Medulla oblongata (tissue), 1 donor: Measurements from ENCODE around the gene CLIP2.
"Not testable (repeated sequence)": the region's sequence is repeated elsewhere in the genome, so short reads cannot be mapped to it uniquely, and the experiment has no call there.

Source experiments
- DNase-seq: peaks from one replicate; pipeline ENCODE4 v3.0.0-alpha.2; 2015; ENCODE audit errors: extremely low spot score

Gene CLIP2

GRCh38 chr7:74371381-74372341 is 82.5 kb downstream of the CLIP2 start:
- peak; percentile 95 for DNase-seq

DNA sequence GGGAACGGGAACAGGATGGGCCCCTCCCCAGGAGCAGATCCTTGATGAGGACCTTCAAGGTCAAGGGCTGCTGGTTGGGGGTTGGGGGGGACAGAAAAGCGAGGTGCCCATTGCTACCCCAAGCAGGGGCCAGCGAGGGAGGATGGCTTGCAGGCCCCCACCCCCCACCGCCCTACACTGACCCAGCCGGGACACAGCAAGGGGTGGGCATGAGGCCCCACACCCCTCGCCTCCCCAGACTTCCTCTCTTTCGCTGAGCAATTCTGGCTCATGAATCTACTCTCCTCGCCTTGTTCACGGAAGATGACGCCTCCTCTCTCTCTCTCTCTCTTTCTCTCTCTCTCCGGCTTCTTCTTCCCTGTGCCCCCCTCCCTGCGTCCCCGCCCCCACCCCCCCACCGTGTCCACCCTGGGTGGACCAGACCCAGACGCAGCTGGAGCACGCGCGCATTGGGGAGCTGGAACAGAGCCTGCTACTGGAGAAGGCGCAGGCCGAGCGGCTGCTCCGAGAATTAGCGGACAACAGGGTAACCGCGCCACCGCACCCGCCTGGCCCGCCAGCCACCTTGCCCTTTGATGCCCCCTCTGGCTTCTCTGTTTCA is 83.4 kb downstream of the CLIP2 start:
- peak; percentile 69 for DNase-seq

GRCh38 chr7:74373536-74373935 is 84.3 kb downstream of the CLIP2 start:
- no peak for DNase-seq

- no peak for DNase-seq
Observed at GRCh38 chr7:74375726-74376220, 86.6 kb downstream of the CLIP2 start.

DNA sequence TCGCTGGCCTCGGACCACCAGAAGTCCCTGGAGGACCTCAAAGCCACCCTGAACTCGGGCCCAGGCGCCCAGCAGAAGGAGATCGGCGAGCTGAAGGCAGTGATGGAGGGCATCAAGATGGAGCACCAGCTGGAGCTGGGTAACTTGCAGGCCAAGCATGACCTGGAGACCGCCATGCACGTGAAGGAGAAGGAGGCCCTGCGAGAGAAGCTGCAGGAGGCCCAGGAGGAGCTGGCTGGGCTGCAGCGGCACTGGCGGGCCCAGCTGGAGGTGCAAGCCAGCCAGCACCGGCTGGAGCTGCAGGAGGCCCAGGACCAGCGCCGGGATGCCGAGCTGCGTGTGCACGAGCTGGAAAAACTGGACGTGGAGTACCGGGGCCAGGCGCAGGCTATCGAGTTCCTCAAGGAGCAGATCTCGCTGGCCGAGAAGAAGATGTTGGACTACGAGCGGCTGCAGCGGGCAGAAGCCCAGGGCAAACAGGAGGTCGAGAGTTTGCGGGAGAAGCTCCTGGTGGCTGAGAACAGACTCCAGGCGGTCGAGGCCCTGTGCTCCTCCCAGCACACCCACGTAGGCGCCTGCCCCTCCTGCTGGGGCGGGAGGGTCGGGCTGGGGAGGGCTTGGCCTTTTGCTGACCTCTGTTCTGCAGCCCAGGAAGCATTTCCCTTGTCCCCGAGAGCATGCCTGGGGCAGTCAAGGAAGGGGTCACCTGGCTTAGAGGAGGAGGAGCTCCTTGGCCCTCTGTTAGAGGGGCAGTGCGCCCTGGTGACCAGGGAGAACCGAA is 87.2 kb downstream of the CLIP2 start:
- no peak for DNase-seq

- DNase-seq, result peak; percentile 94
Observed at GRCh38 chr7:74379938-74380337, 90.7 kb downstream of the CLIP2 start.

DNA sequence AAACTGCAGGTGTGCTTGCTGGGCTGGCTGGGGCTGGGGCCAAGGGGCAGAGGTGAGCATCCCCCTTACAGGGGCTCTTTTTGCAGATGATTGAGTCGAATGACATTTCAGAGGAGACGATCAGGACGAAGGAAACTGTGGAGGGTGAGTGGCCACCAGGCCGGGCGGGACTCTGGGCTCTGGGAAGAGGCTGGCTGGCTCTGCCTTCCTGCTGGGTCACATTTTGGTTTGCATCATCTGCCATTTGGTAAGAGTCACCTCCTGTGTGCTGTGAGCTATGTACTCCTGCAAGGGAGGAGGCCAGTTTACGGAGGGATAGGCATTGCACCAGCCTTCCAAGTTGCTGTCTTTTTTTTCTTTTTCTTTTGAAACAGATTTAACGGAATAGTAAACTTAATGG is 91.5 kb downstream of the CLIP2 start:
- peak; percentile 75 for DNase-seq

GRCh38 chr7:74384086-74384485 is 94.9 kb downstream of the CLIP2 start:
- DNase-seq, result not testable (repeated sequence)

GRCh38 chr7:74384854-74385253 is 95.6 kb downstream of the CLIP2 start:
- not testable (repeated sequence) for DNase-seq

- no peak for DNase-seq
Observed at GRCh38 chr7:74387606-74388005, 98.4 kb downstream of the CLIP2 start.

- DNase-seq, result no peak
Observed at GRCh38 chr7:74388880-74389415, 99.7 kb downstream of the CLIP2 start.

- DNase-seq, result peak; percentile 71
Observed at GRCh38 chr7:74393722-74394121, 104.5 kb downstream of the CLIP2 start.

- peak; percentile 45 for DNase-seq
Observed at GRCh38 chr7:74394601-74395000, 105.4 kb downstream of the CLIP2 start.

DNA sequence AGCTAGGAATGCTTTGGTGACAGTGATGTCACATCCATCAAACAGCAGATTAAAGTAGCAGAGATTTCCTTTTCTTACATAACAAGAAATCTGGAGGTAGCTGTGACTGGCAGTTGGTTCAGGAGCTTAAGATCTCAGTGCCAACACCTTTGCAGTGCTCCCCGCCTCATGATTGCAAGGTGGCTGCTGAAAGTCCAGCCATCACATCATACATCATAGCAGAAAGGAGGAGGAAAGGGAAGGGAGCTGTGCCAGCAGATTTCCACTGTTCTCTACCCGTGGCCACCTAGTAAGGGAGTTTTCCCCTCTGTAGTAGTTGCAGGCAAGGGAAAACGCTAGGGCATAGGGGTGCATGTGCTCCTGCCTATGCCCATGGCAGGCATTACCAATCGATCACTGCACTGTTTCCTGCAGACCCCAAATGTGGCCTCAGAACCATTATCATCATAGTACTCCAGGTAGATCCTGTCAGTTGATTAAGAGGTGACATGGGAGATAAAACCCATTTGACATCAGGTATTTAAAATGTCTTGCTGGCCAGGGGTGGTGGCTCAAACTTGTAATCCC is 106.6 kb downstream of the CLIP2 start:
- no peak for DNase-seq

DNA sequence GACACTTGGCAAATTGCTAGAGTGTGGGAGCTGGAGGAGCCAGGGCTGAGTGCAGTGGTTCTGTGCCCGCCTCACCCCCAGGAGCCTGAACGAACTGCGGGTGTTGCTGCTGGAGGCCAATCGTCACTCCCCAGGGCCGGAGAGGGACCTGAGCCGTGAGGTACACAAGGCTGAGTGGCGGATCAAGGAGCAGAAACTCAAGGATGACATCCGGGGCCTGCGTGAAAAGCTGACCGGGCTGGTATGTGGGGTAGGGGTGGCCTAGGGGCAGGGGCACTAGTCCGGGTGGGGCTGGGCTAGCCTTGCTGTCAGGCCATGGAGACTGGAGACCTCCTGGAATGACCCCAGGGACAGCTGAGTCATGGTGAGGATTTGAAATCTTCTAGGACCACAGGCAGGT is 107.8 kb downstream of the CLIP2 start:
- no peak for DNase-seq

GRCh38 chr7:74398426-74398825 is 109.2 kb downstream of the CLIP2 start:
- no peak for DNase-seq

GRCh38 chr7:74399006-74399405 is 109.8 kb downstream of the CLIP2 start:
- no peak for DNase-seq

DNA sequence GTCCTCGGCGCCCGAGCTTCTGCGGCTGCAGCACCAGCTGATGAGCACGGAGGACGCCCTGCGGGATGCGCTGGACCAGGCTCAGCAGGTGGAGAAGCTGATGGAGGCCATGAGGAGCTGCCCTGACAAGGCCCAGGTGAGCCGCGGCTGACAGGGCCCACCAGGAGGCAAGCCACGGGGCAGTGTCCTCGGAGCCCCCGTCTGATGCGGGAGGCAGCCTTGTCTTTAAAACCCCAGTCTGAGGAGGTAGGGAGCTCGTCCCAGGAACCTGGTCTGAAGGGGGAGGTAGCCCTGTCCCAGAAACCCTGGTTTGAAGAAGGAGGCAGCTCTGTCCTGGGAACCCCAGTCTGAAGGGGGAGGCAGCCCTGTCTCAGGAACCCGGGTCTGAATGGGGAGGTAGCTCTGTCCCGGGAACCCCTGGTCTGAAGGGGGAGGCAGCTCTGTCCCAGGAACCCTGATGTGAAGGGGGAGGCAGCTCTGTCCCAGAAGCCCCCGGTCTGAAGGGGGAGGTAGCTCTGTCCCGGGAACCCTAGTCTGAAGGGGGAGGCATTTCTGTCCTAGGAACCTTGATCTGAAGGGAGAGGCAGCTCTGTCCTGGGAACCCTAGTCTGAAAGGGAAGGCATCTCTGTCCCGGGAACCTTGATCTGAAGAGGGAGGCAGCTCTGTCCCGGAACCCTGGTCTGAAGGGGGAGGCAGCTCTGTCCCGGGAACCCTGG is 111.4 kb downstream of the CLIP2 start:
- DNase-seq, result no peak

DNA sequence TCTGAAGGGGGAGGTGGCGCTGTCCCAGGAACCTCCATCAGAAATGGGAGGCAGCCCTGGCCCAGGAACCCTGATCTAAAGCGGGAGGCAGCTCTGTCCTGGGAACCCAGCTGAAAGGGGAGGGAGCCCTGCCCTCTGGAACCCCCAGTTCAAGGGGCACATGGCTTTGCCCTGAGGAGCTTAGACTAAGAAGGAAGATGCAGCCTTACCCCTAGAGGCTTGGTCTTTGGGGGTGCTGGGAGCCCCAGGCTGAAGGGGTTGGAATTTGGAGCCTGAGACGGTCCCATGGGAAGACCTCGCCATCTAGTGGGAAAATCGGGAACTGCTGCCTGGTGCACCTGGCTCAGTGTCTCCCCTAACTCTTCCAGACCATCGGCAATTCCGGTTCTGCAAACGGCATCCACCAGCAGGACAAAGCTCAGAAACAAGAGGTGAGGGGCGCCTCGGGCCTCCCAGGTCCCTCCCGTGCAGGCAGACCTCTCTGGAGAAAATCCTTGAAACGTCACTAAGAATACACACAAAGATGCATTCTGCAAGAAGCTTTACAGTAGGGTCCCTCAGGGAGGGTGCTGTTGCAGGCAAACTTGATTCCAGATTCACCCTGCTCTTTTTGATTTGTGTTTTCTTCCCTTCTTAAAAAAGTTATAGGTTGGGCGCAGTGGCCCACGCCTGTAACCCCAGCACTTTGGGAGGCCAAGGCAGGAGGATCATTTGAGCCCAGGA is 112.1 kb downstream of the CLIP2 start:
- peak; percentile 80 for DNase-seq

DNA sequence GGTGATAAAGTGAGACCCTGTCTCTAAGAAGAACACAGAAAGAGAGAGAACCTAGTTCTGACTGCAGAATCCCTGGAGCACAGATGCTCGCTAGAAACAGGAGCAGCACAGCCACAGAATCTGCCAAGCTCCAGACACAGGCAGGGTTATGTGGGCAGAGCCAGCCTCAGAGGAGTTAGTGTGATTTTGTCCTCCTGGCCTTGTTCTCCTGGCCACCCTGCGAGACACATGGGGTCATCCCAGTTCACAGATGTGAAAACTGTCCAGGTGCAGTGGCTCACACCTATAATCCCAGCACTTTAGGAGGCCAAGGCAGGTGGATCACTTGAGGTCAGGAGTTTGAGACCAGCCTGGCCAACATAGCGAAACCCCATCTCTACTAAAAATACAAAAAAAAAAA is 113.5 kb downstream of the CLIP2 start:
- DNase-seq, result not testable (repeated sequence)
